ENCODE results near the gene EFCC1.

GRCh38 chr3:128996200-128996599 lies 4.9 kb upstream of the EFCC1 start:
- no peak for TF ChIP-seq EZH2 (IDR thresholded peaks at IDR 0.05; ENCODE audit: low read length)
- TF ChIP-seq, protein P1, sequence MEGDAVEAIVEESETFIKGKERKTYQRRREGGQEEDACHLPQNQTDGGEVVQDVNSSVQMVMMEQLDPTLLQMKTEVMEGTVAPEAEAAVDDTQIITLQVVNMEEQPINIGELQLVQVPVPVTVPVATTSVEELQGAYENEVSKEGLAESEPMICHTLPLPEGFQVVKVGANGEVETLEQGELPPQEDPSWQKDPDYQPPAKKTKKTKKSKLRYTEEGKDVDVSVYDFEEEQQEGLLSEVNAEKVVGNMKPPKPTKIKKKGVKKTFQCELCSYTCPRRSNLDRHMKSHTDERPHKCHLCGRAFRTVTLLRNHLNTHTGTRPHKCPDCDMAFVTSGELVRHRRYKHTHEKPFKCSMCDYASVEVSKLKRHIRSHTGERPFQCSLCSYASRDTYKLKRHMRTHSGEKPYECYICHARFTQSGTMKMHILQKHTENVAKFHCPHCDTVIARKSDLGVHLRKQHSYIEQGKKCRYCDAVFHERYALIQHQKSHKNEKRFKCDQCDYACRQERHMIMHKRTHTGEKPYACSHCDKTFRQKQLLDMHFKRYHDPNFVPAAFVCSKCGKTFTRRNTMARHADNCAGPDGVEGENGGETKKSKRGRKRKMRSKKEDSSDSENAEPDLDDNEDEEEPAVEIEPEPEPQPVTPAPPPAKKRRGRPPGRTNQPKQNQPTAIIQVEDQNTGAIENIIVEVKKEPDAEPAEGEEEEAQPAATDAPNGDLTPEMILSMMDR (optimal IDR thresholded peaks at IDR 0.05 in 1 of 3, IDR thresholded peaks at IDR 0.05 in 1 of 3, conservative IDR thresholded peaks at IDR 0.05 in 1 of 3; ENCODE audit: extremely low read depth in 1 of 3, insufficient read depth in 2 of 3, low read length in 3 of 3), result no peak
